Hematopoietic multipotent progenitor cell treated with erythropoietin and hydrocortisone succinate and interleukin-3 and kit ligand, for 6 days (in vitro differentiated cells): Measurements from ENCODE around the gene SVEP1.
"Not testable (repeated sequence)": the region's sequence is repeated elsewhere in the genome, so short reads cannot be mapped to it uniquely, and the experiment has no call there.

Source experiments
- DNase-seq: peaks from one replicate; pipeline ENCODE4 v3.0.0-alpha.2; 2015

Gene SVEP1

GRCh38 chr9:110443146-110443865, 136.2 kb downstream of the SVEP1 start:
- no peak for DNase-seq

GRCh38 chr9:110440796-110441195, 138.7 kb downstream of the SVEP1 start:
- DNase-seq = no peak

DNA sequence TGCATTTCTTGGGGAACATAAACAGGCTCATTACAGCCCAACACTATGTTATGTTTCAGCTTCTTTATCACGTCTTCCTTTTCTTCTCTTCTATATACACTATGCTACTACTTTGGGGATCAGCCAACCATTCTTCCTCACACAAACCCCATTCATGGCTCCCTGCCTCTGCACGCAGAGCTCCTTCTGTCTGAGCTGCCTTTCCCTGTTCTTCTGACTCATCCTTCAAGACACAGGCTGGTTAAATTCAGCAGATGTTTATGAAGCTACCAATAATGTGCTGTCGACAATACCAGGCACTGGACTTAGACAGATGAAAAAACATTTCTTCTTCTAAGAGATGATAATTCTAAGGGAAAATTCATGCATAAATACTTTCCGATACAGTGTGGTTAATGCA, 139.4 kb downstream of the SVEP1 start:
- no peak for DNase-seq

DNA sequence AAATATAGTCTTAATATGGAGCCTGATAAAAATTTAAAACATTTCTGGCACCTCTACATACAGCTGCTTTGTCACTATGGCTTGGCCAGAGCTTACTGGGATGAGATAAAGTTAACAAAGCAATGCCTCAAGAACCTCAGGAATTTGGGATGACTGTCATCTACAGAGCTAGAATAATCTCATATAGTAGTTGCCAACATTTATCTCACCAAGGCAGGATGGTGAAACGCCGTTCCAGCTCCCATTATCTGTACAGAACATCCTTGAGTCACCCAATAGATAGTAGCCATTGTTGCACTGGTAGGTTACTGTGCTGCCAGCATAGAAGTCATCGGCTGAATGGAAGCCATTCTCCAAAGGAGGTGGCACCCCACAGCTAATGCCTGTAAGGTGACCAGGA, 147.3 kb downstream of the SVEP1 start:
- DNase-seq = peak; percentile 87

DNA sequence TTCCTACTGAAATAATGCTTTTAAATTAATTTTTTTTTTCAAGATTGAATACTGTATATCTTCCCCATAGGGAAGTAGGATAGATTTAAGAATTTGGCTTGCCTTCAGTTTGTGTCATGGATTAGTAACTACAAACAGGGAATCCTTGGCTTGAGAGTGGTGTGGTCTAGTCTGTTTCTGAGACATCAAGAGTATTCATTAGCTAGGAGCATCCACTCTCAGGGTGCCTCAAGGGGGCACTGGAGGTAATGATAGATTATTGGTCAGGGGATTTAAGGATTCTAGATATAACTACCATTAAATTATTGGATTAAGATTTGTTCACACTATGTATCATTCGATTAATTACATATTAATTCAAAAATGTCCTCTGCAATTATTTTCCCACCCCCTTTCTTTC, 150.1 kb downstream of the SVEP1 start:
- no peak for DNase-seq

DNA sequence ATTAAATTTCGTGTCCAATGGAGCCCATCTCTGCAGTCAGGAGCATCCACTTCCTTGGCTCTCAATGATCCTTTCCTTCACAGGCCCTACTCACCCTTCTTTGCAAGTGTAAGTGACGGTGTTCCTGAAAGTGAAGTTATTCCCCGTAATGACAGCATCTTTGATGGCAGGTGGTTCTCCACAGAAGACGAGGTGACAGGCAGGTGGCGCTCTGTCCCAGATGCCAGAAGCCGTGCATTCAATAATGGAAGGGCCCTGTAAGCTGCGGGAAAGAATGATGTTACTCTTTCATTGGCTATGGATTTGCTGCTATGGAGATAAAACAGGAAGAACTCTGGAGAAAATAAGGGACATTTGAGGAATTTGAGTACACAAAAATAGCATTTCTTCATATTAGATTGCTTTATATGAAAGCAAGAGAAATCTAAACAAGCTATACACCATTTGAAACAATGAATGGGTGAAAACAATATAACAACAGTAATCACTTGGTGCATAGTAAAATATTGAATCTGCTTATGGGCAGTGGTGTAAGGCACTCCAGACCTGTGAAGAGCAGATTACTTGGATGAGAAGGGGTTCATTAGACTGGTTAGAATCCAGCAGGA, 151.9 kb downstream of the SVEP1 start:
- peak; percentile 72 for DNase-seq

DNA sequence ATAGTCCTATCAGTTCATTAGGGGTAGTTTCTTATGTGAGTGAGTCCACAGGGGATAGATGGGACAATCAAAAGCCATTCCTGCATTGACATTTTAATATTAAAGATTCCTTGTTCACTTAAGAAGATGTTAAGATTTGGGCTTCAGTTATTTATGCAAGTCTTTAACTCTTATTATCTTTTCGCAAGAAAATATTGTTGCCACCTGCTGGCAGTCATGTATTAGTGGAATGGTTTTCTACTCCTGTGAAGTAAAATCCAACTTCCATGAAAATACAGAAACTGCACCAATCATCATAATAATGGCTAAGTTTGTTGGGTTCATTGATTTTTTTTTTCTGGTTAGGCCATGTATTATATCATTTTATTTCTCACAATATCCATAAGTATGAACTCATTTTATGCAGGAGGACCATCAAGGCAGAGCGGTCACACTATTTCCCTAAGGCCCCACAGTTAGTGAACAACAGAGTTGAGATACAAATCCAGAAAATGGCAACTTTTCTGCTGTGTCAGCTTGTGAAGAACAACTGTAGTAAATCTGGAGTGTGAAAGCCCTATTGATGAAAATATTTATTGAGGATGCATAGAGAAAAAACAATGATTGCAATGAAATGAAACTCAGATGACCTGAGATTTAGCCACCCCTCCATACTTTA, 153.4 kb downstream of the SVEP1 start:
- DNase-seq = peak; percentile 30

DNA sequence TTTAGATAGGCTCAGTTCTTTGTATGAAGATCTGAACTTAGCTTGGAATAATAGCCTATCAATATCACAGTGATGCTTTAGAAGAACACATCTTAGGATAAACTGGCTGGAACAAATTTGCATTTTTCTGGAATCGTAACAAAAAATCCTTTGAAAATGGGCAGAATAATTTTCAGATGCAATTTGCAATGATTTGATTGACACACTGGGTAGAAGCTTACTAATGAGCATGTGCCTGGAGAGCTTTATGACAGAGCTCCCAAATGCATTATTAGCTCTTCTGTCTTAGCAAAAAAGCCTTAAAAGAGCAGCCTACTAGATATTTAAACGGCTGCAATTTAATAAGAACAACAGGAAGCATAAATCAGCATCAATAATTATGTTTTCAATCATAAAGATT, 165.1 kb downstream of the SVEP1 start:
- no peak for DNase-seq

DNA sequence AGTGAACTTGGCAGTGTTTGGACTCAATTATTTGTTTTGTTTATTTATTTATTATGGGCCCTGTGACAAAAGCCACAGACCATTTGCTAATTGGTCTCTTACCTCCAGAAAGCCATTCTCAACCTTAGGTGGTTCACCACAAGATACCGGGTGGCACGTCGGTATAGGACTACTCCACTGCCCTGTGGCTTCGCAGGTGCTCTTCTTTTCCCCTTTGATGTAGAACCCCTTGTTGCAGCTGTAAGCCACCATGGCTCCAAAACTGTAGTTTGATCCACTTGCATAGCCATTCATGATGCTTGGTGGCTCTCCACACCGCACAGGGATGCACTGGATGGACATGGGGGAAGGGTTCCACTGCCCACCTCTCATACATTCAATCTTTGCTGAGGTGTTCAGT, 168.6 kb downstream of the SVEP1 start:
- no peak for DNase-seq

DNA sequence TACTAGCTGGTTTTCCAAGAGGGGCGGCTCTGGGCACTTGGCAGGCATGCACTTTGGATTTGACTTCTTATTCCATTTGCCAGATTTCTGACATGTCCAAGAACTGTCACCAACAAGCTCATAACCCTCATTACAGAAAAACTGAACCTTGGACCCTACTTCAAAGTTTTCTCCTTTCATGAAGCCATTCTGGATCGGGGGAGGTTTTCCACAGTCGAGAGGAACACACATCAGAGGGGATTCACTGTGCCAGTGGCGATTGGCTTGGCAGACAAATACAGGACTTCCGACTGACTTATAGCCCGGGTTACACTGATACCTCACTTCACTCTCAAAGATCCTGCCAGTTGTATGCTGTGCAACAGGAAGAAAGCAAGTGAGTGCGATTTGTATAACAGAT, 170.9 kb downstream of the SVEP1 start:
- no peak for DNase-seq

DNA sequence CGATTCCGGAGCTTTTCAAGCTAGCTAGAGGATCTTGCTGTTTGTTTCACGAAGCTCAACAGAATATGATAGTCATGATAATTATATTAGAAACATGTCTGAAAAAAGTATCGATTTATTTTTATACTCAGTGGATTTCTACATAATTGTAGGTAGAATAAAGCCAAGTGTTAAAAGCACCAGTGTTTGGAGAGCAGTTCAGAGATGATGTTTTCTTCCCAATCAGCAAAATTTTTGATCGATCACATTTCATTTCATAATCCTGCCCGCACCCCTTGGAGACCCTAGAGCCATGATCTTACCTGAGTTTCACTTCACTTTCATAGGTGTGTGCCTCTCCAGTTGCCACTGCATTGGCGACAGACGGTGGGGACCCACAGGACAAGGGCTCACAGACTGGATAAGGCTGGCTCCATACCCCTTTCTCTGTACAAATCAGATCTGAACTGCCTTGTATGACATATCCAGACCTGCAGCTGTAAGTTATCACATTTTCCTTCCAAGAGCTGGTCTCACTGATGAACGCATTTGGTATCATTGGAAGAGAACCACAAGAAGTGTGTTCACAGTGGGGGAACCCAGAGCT, 173.6 kb downstream of the SVEP1 start:
- no peak for DNase-seq

DNA sequence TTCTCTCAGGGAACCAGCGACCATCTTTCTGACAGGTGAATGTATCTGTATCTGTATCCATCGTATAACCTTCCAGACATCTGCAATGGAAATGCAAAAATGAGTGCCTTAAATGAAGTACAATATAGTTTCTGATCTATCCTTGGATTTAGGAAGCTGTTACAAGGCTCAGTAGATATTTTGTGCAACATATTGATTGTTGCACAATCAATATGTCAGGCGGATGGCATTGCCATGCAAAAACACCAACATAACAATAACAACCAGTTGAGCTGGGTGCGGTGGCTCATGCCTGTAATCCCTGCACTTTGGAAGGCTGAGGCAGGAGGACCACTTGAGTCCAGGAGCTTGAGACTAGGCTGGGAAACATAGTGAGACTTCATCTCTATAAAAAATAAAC, 175.1 kb downstream of the SVEP1 start:
- no peak for DNase-seq

DNA sequence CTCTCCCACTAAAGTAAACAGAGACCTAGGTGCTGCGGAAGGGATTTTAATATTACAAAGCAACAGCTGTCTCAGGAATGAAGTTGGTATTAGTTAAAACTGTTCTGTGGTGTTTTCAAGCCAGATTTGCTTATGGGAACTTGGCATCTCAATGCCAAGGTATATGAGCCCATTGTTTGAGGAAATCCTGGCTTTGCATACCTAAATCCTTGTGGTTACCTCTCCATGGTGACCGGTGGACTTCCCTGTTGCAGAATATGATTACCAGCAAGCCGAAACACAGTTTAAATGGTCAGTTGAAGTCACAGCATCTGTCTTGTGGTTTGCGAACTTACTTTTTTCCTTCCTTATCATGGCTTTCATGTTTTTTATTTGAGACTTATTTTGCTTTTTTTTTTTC, 179.6 kb downstream of the SVEP1 start:
- no peak for DNase-seq

DNA sequence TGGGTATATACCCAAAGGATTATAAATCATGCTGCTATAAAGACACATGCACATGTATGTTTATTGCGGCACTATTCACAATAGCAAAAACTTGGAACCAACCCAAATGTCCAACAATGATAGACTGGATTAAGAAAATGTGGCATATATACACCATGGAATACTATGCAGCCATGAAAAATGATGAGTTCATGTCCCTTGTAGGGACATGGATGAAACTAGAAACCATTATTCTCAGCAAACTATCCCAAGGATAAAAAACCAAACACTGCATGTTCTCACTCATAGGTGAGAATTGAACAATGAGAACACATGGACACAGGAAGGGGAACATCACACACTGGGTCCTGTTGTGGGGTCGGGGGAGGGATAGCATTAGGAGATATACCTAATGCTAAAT, 180.5 kb downstream of the SVEP1 start:
- not testable (repeated sequence) for DNase-seq

GRCh38 chr9:110391826-110392485, 187.6 kb downstream of the SVEP1 start:
- DNase-seq = no peak

GRCh38 chr9:110389148-110389750, 190.3 kb downstream of the SVEP1 start:
- no peak for DNase-seq

- DNase-seq = no peak
Measured at GRCh38 chr9:110383491-110383890, 196.1 kb downstream of the SVEP1 start.

- DNase-seq = no peak
Measured at GRCh38 chr9:110382731-110383130, 196.8 kb downstream of the SVEP1 start.

DNA sequence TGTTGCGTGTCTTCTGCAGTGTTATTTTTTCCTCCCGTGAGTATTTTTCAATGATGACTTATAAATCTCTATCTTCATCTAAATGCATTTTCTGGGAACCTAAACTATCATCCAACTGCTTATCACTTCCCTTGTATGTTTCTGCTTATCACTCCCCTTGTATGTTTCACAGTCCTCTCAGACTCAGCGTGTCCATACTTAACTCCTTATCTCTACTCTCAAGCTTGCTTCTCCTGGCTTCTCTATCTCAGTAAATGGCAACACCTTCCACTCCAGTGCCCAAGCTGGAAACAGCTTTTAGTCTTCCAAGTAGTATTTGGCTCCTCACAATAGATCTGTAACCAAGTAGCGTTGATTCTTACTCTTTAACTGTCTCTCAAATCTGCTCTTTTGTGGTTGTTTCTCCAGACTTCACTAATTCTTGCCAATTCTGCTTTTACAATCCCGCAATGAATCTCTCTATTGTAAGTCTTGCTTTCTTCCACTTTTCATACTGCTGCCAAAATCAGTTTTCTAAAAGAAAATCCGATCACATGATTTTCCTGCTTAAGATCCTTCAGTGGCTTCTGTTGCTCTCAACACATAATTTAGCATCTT, 208.0 kb downstream of the SVEP1 start:
- peak; percentile 91 for DNase-seq

GRCh38 chr9:110370315-110370714, 209.2 kb downstream of the SVEP1 start:
- DNase-seq = no peak

DNA sequence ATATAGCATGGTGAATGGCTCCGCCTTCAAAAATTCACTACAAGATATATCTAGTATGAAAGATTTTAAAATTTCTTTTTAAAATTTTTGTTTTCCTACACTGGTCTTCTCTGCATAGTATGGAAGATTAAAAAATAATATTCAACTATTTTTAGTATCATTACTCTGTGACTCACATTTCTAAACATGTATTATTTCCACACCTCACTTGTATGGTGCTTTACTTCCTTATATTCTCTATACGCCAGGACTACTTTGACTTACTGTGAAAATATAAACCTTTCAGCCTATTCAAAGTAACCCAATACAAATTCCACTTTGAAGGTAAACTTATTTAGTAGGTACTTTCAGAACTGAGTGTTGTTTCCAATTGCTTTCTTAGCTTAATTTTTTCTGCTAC, 215.1 kb downstream of the SVEP1 start:
- DNase-seq = no peak

DNA sequence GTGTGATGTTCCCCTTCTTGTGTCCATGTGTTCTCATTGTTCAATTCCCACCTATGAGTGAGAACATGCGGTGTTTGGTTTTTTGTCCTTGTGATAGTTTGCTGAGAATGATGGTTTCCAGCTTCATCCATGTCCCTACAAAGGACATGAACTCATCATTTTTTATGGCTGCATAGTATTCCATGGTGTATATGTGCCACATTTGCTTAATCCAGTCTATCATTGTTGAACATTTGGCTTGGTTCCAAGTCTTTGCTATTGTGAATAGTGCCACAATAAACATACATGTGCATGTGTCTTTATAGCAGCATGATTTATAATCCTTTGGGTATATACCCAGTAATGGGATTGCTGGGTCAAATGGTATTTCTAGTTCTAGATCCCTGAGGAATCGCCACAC, 220.5 kb downstream of the SVEP1 start:
- not testable (repeated sequence) for DNase-seq

DNA sequence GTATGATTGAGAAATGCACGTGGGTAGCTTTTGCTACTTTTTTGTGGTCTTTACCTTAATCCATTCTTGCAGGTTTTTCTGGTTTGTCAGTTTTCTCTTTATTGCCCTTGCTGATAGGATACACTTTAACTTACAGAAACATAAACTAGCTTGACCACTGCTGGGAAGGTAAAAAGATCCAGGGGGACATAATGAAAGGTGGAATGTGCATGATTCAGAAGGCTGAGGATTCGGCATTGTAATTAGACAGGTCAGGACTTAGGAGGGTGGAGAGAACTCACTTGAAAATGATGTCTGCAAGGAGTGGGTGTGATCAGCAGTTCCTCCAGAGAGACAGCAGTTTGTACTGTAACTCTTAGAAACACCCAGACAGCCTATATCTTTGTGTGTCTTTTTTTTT, 222.0 kb downstream of the SVEP1 start:
- DNase-seq = no peak
